ENCODE data around the gene OR7A5.

DNA sequence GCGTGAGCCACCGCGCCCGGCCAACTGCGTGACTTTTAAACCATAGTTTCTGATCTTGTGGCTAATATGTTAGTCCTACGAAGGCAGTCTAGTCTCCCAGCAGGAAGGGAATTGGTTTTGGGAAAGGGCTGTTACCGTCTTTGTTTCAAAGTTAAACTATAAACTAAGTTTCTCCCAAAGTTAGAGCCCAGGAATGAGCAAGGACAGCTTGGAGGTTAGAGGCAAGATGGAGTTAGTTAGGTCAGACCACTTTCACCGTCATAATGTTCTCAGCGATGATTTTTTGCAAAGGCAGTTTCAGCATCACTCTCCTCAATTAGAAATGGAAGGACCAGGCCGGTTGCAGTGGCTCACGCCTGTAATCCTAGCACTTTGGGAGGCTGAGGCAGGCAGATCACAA, 39.0 kb downstream of the OR7A5 start:
- no peak for TF ChIP-seq POLR2A (IDR thresholded peaks at IDR 0.05; ENCODE audit: low read length)
- no peak for TF ChIP-seq GATA1 (IDR thresholded peaks at IDR 0.05; ENCODE audit: low read depth, low read length)
